Right lobe of liver (tissue), 6 donors: ENCODE results near the gene FXYD1. TPM values are rescaled to one million over a fixed set of nuclear protein-coding genes. Genes with fewer than 3 reads are reported as not detected.

ENCODE experiments used
- ATAC-seq, 4 donors: fragments of 200-7000 bp; cut with Tn5 transposase; one replicate each; pipeline ENCODE4 v1.9.1; 2020; ENCODE audit warnings: mild to moderate bottlenecking in 4 of 4, moderate library complexity in 4 of 4
- DNase-seq, 3 donors: peaks; one replicate each; pipeline ENCODE4 v3.0.0-alpha.2; 2020
- H3K27ac ChIP-seq, 3 donors: fragments of 200-600 bp; one replicate each; pipeline ENCODE4 v1.8.0; 2022
- H3K27me3 ChIP-seq, 2 donors: fragments of 200-600 bp; one replicate each; pipeline ENCODE4 v1.8.0; 2022
- H3K36me3 ChIP-seq, 4 donors: fragments of 200-600 bp; sonication (generic) in 1 of 4; one replicate each; pipeline versions ENCODE4 v1.5.1 to v1.8.0; 2017 to 2022; ENCODE audit warnings: control low read depth in 1 of 4
- H3K4me1 ChIP-seq, 4 donors: fragments of 200-600 bp; sonication (generic) in 1 of 4; one replicate each; pipeline versions ENCODE4 v1.5.1 to v1.8.0; 2017 to 2022; ENCODE audit warnings: control low read depth in 1 of 4
- H3K4me3 ChIP-seq, 3 donors: fragments of 200-600 bp; one replicate each; pipeline ENCODE4 v1.8.0; 2022
- H3K9me3 ChIP-seq, 4 donors: fragments of 200-600 bp; sonication (generic) in 1 of 4; one replicate each; pipeline versions ENCODE4 v1.5.1 to v1.8.0; 2017 to 2022; ENCODE audit warnings: control low read depth in 1 of 4
- POLR2A ChIP-seq: fragments of 450-650 bp; IDR thresholded peaks from one replicate; pipeline ENCODE4 v1.6.1; 2017; ENCODE audit warnings: antibody characterized with exemption, mild to moderate bottlenecking
- WGBS: methylation state at CpG from one replicate; pipeline ENCODE4 v1.1.6; 2018; ENCODE audit warnings: low coverage, low lambda C conversion rate; ENCODE audit not compliant: insufficient coverage; ENCODE audit errors: missing lambda C conversion rate; 5-methylcytosine and 5-hydroxymethylcytosine counted together
- intact Hi-C, 2 donors: fragments of 100-400 bp; cut with DNase I; formaldehyde crosslinking; loops; one replicate each; pipeline versions ENCODE4 v1.11.2 to v1.14.1; 2022
- total RNA-seq, 6 experiments: library from RNA; depleted of rRNA in 2 of 6; stranded (reverse); fragments of >200 nt in 2 of 6; fragmentation: NEBNext Ultra II Directional in 3 of 6; extraction: Animal tissue kit (Norgen Biotek cat#: 25700) in 3 of 6; gene quantifications; one replicate each; pipeline versions ENCODE4 v1.1.0 to v1.2.4, GENCODE V29; 2016 to 2023
- TF ChIP-seq, protein P1 (sequence below), 4 donors: fragments of 200-600 bp in 3 of 4; fragments of 450-650 bp in 1 of 4; IDR thresholded peaks; one replicate each; pipeline versions ENCODE4 v1.5.1 to v1.8.0; 2016 to 2022; ENCODE audit warnings: antibody characterized with exemption in 4 of 4, mild to moderate bottlenecking in 2 of 4
- donor health status: DM: no; HTN: yes; CAD: no.
- donor health status: DM: no; HTN: no; CAD: no.
- donor health status: DM: no; HTN: no; CAD: no.
- donor health status: DM: no; HTN: yes; CAD: no.
- donor health status: DM: no; HTN: yes; CAD: no.

The FXYD1 gene
- total RNA-seq, 6 experiments from 2014 or later = 38.9 to 263 (median 140) TPM

- no peaks in the 10 kb centered on the region for H3K36me3 ChIP-seq
- H3K4me3 ChIP-seq = no peak overlapping the region
- no peak for DNase-seq
- ATAC-seq = no peak
- intact Hi-C loops = no loop called here
- no peaks in the 10 kb centered on the region for H3K27me3 ChIP-seq
- TF ChIP-seq, protein P1, sequence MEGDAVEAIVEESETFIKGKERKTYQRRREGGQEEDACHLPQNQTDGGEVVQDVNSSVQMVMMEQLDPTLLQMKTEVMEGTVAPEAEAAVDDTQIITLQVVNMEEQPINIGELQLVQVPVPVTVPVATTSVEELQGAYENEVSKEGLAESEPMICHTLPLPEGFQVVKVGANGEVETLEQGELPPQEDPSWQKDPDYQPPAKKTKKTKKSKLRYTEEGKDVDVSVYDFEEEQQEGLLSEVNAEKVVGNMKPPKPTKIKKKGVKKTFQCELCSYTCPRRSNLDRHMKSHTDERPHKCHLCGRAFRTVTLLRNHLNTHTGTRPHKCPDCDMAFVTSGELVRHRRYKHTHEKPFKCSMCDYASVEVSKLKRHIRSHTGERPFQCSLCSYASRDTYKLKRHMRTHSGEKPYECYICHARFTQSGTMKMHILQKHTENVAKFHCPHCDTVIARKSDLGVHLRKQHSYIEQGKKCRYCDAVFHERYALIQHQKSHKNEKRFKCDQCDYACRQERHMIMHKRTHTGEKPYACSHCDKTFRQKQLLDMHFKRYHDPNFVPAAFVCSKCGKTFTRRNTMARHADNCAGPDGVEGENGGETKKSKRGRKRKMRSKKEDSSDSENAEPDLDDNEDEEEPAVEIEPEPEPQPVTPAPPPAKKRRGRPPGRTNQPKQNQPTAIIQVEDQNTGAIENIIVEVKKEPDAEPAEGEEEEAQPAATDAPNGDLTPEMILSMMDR (IDR thresholded peaks at IDR 0.05) = no peak
- TF ChIP-seq POLR2A = no peak
- peaks cover 0 to 7% (median 0%) of the 10 kb centered on the region in 4 donors for H3K4me1 ChIP-seq
- 70% methylated on average over 9 of the region's 9 CpGs for WGBS
- H3K27ac ChIP-seq = no peak overlapping the region
- H3K9me3 ChIP-seq = no peaks in the 10 kb centered on the region
Measured at GRCh38 chr19:35110974-35111373, 27.6 kb upstream of the FXYD1 start.

GRCh38 chr19:35112995-35113688 lies 25.5 kb upstream of the FXYD1 start:
- Histone ChIP-seq H3K27me3 (no peaks in the 10 kb centered on the region), H3K4me3 (no peak overlapping the region), H3K36me3 (no peaks in the 10 kb centered on the region), H3K27ac (no peak overlapping the region), H3K4me1 (peaks cover 0 to 7% (median 0%) of the 10 kb centered on the region in 4 donors), H3K9me3 (no peaks in the 10 kb centered on the region)
- TF ChIP-seq, protein P1 (IDR thresholded peaks at IDR 0.05) = no peak
- TF ChIP-seq POLR2A = no peak
- intact Hi-C loops = no loop called here
- ATAC-seq (no peak), DNase-seq (no peak)
- WGBS = 73% methylated on average over 9 of the region's 15 CpGs

GRCh38 chr19:35114353-35115176 lies 24.1 kb upstream of the FXYD1 start:
- ATAC-seq = peak; percentile 67 to 82 (median 74)

DNA sequence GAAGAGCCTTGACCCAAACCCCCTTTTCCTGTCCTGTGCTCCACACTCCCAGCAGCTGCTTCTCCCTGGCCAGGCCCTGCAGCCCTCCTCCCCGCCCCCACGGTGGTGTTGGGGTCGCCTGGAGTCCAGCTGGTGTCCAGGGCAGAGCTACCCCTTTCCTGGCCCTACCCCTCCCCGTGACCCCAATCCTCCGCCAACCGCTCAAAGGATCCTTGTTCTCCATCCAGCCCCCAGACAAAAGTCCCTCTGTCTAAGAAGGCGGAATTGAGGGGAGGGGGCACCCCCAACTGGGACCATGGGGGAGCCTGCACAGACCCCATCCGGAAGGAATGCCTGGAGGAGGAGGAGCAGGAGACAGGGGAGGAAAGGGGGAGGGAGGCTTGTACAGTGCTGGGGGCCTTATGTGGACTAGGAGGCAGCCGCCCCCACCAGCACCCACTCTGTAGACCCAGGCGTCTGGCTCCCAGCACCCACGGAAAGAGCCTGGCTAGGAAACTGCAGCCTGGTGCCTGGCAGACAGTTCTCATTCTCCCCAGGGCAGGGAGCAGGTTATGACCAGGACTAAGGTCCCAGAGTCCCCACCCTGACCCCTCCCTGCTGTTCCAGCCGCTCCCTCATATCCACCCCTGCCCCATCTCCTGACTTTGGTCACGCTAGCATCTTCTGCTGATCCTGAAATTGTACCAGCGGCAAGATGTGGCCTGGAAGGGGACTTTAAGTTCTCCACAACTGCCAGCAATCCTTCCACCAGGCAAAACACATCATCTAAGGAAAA lies 23.3 kb upstream of the FXYD1 start, which contains the start of gene FXYD3:
Gene FXYD3 (plus strand): TSS at position 647 of the 775 bp plus-strand sequence. CDS start 3,554 bp downstream, outside the sequence.
- Histone ChIP-seq H3K4me3 (no peak within 1 kb of the TSS), H3K27me3 (no peaks in the 10 kb centered on the region), H3K27ac (no peak within 1 kb of the TSS), H3K36me3 (no peaks in the 10 kb centered on the region), H3K4me1 (peaks cover 0 to 7% (median 0%) of the 10 kb centered on the region in 4 donors), H3K9me3 (no peaks in the 10 kb centered on the region)
- intact Hi-C loops = no loop called here
- no peak for TF ChIP-seq POLR2A
- TF ChIP-seq, protein P1 (IDR thresholded peaks at IDR 0.05) = no peak
- 62% methylated on average over 7 of the region's 14 CpGs for WGBS
- peak in 1 of 4 donors; percentile 3 for ATAC-seq
- DNase-seq = no peak

More at GRCh38 chr19:35114353-35115176, 24.1 kb upstream of the FXYD1 start:
- Histone ChIP-seq H3K9me3 (no peaks in the 10 kb centered on the region), H3K27ac (no peak overlapping the region), H3K36me3 (no peaks in the 10 kb centered on the region), H3K4me3 (no peak overlapping the region), H3K27me3 (no peaks in the 10 kb centered on the region), H3K4me1 (peaks cover 0 to 7% (median 0%) of the 10 kb centered on the region in 4 donors)
- WGBS = 11% methylated on average over 14 of the region's 23 CpGs
- DNase-seq = no peak
- TF ChIP-seq, protein P1 (IDR thresholded peaks at IDR 0.05) = peak; percentile 82 to 96 (median 94)
- TF ChIP-seq POLR2A = no peak
- intact Hi-C loops = no loop called here
